IMR-90 (cell line): ENCODE data around the gene ANKS4B. TPM values are rescaled to one million over a fixed set of nuclear protein-coding genes. Genes with fewer than 3 reads are reported as not detected.

Experiments used
- ATAC-seq: fragments of 200-7000 bp; cut with Tn5 transposase; 2 replicates; pipeline ENCODE4 v1.9.1; 2020; ENCODE audit warnings: low read depth, mild to moderate bottlenecking, moderate library complexity
- BruUV-seq: library from RNA; stranded (reverse); fragments of 400-500 nt; replicated peaks from 2 replicates; lab custom pipeline; 2021; lab: Mats Ljungman, UMichigan
- CTCF ChIA-PET: fragments of 300-600 bp; formaldehyde crosslinking; extraction: SDS; loops from one replicate; lab custom pipeline; 2021; ENCODE audit warnings: antibody characterized with exemption; lab: Yijun Ruan, JAX
- POLR2A ChIA-PET: fragments of 300-600 bp; sonication (Branson Sonifier 250); formaldehyde crosslinking; loops from one replicate; lab custom pipeline; 2022; ENCODE audit warnings: antibody characterized with exemption; ENCODE audit not compliant: unreplicated experiment; lab: Charles Lee
- DNase-seq: peaks from one replicate; pipeline ENCODE4 v3.0.0; 2013
- H2AFZ ChIP-seq: replicated peaks from 2 replicates; pipeline ENCODE3; 2013; ENCODE audit warnings: low read length, mild to moderate bottlenecking; ENCODE audit not compliant: poor library complexity
- H2AK5ac ChIP-seq: 2 replicates; pipeline ENCODE4 v1.6.1; 2013; ENCODE audit warnings: low read depth, low read length, inconsistent platforms
- H2AK9ac ChIP-seq: replicated peaks from 2 replicates; pipeline ENCODE3; 2013; ENCODE audit warnings: mild to moderate bottlenecking, low read depth, low read length, moderate library complexity; ENCODE audit not compliant: poor library complexity
- H2BK120ac ChIP-seq: 2 replicates; pipeline ENCODE4 v1.6.1; 2013; ENCODE audit warnings: low read depth, low read length, inconsistent platforms
- H2BK15ac ChIP-seq: 3 replicates; pipeline ENCODE4 v1.6.1; 2013; ENCODE audit warnings: low read depth, low read length, inconsistent platforms
- H2BK20ac ChIP-seq: 2 replicates; pipeline ENCODE4 v1.6.1; 2013; ENCODE audit warnings: low read depth, mild to moderate bottlenecking, inconsistent platforms, low read length, moderate library complexity
- H2BK5ac ChIP-seq: 2 replicates; pipeline ENCODE4 v1.6.1; 2013; ENCODE audit warnings: mild to moderate bottlenecking, low read depth, low read length, inconsistent platforms; ENCODE audit not compliant: poor library complexity, severe bottlenecking
- H3K14ac ChIP-seq: replicated peaks from 2 replicates; pipeline ENCODE4 v1.6.1; 2013; ENCODE audit warnings: low read depth, low read length, inconsistent platforms
- H3K18ac ChIP-seq: 2 replicates; pipeline ENCODE4 v1.6.1; 2013; ENCODE audit warnings: low read depth, low read length, control low read depth
- H3K23ac ChIP-seq: 2 replicates; pipeline ENCODE4 v1.6.1; 2013; ENCODE audit warnings: low read depth, low read length, inconsistent platforms
- H3K27ac ChIP-seq: 2 replicates; pipeline ENCODE4 v1.5.1; 2013; ENCODE audit warnings: mild to moderate bottlenecking, control low read depth, low read length; ENCODE audit not compliant: insufficient read depth
- H3K27me3 ChIP-seq: 2 replicates; pipeline ENCODE4 v1.6.1; 2013; ENCODE audit warnings: low read length; ENCODE audit not compliant: control insufficient read depth, insufficient read depth
- H3K36me3 ChIP-seq: 2 replicates; pipeline ENCODE4 v1.6.1; 2013; ENCODE audit warnings: low read length, mixed read lengths; ENCODE audit not compliant: control insufficient read depth, insufficient read depth
- H3K4ac ChIP-seq: 2 replicates; pipeline ENCODE4 v1.6.1; 2013; ENCODE audit warnings: low read depth, low read length, inconsistent platforms
- H3K4me1 ChIP-seq: 2 replicates; pipeline ENCODE4 v1.6.1; 2013; ENCODE audit warnings: low read length, mixed read lengths; ENCODE audit not compliant: control insufficient read depth, insufficient read depth
- H3K4me2 ChIP-seq: 2 replicates; pipeline ENCODE4 v1.6.1; 2013; ENCODE audit warnings: low read depth, mild to moderate bottlenecking, control low read depth, low read length, moderate library complexity
- H3K4me3 ChIP-seq: 2 replicates; pipeline ENCODE4 v1.5.1; 2013; ENCODE audit warnings: low read depth, mild to moderate bottlenecking, control low read depth, low read length, moderate library complexity; ENCODE audit not compliant: insufficient read depth
- H3K56ac ChIP-seq: 2 replicates; pipeline ENCODE4 v1.6.1; 2013; ENCODE audit warnings: low read length, inconsistent platforms; ENCODE audit not compliant: insufficient read depth; ENCODE audit errors: extremely low read depth
- H3K79me1 ChIP-seq, 2 experiments: 2 replicates each; pipeline ENCODE4 v1.6.1; 2013; ENCODE audit warnings: low read length in 2 of 2, inconsistent platforms in 1 of 2, low read depth in 1 of 2
- H3K9ac ChIP-seq: 2 replicates; pipeline ENCODE4 v1.6.1; 2013; ENCODE audit warnings: low read depth, low read length, control low read depth
- H3K9me1 ChIP-seq: 2 replicates; pipeline ENCODE4 v1.6.1; 2013; ENCODE audit warnings: low read length, inconsistent platforms; ENCODE audit not compliant: insufficient read depth
- H3K9me3 ChIP-seq: 2 replicates; pipeline ENCODE4 v1.6.1; 2013; ENCODE audit warnings: low read length; ENCODE audit not compliant: control insufficient read depth, insufficient read depth
- H4K20me1 ChIP-seq: 2 replicates; pipeline ENCODE4 v1.6.1; 2013; ENCODE audit warnings: low read length, inconsistent platforms; ENCODE audit not compliant: insufficient read depth
- H4K5ac ChIP-seq: 2 replicates; pipeline ENCODE4 v1.6.1; 2013; ENCODE audit warnings: mild to moderate bottlenecking, low read depth, low read length, control low read depth
- H4K8ac ChIP-seq, 2 experiments: 2 replicates each; pipeline ENCODE4 v1.6.1; 2013; ENCODE audit warnings: low read depth in 2 of 2, low read length in 2 of 2, control low read depth in 1 of 2, inconsistent platforms in 1 of 2
- H4K91ac ChIP-seq: 2 replicates; pipeline ENCODE4 v1.6.1; 2013; ENCODE audit warnings: low read depth, low read length, inconsistent platforms; ENCODE audit not compliant: insufficient read depth
- BHLHE40 ChIP-seq: fragments of 150-350 bp; IDR thresholded peaks from 2 replicates; pipeline ENCODE4 v1.6.1; 2016; ENCODE audit warnings: mild to moderate bottlenecking, low read depth, low read length
- CEBPB ChIP-seq: IDR thresholded peaks from 2 replicates; pipeline ENCODE4 v1.6.1; 2012; ENCODE audit warnings: low read depth, low read length, improper control_type of control experiment
- CHD1 ChIP-seq: IDR thresholded peaks from 2 replicates; pipeline ENCODE4 v1.6.1; 2012; ENCODE audit warnings: low read depth, low read length, improper control_type of control experiment
- FOS ChIP-seq: fragments of 150-350 bp; IDR thresholded peaks from 2 replicates; pipeline ENCODE4 v1.6.1; 2016; ENCODE audit warnings: low read depth, low read length
- MAFK ChIP-seq: IDR thresholded peaks from 2 replicates; pipeline ENCODE4 v1.6.1; 2012; ENCODE audit warnings: low read depth, low read length, improper control_type of control experiment
- MAZ ChIP-seq: IDR thresholded peaks from 2 replicates; pipeline ENCODE4 v1.6.1; 2012; ENCODE audit warnings: low read depth, mild to moderate bottlenecking, low read length, improper control_type of control experiment, moderate library complexity, borderline replicate concordance
- MXI1 ChIP-seq: IDR thresholded peaks from 2 replicates; pipeline ENCODE4 v1.6.1; 2012; ENCODE audit warnings: low read depth, mild to moderate bottlenecking, low read length, moderate library complexity, borderline replicate concordance
- NFE2L2 ChIP-seq: fragments of 150-350 bp; IDR thresholded peaks from 2 replicates; pipeline ENCODE4 v1.6.1; 2016; ENCODE audit warnings: low read depth, mild to moderate bottlenecking, low read length
- POLR2A ChIP-seq: IDR thresholded peaks from 2 replicates; pipeline ENCODE4 v1.6.1; 2012; ENCODE audit warnings: mild to moderate bottlenecking, low read depth, low read length
- RAD21 ChIP-seq: IDR thresholded peaks from 2 replicates; pipeline ENCODE4 v1.6.1; 2012; ENCODE audit warnings: low read length, improper control_type of control experiment
- RCOR1 ChIP-seq: IDR thresholded peaks from 2 replicates; pipeline ENCODE4 v1.6.1; 2012; ENCODE audit warnings: mild to moderate bottlenecking, low read length, improper control_type of control experiment; ENCODE audit not compliant: insufficient replicate concordance
- SMC3 ChIP-seq: fragments of 150-350 bp; IDR thresholded peaks from 2 replicates; pipeline ENCODE4 v1.6.1; 2016; ENCODE audit warnings: low read depth, mild to moderate bottlenecking, antibody characterized with exemption, low read length, moderate library complexity
- WGBS, 2 experiments: methylation state at CpG; one replicate each; pipeline versions ENCODE4 v1.1.5 to v1.1.7; 2013; ENCODE audit warnings: missing lambda C conversion rate in 2 of 2; ENCODE audit not compliant: insufficient read length in 1 of 2; ENCODE audit errors: extremely low coverage in 2 of 2; 5-methylcytosine and 5-hydroxymethylcytosine counted together
- dilution Hi-C: fragments of 300-500 bp; cut with HindIII; formaldehyde crosslinking; loops from one replicate; pipeline ENCODE4 v1.14.3; 2018; ENCODE audit warnings: low sequenced_read_pairs; ENCODE audit not compliant: unreplicated experiment
- in situ Hi-C: fragments of 300-500 bp; cut with MboI; formaldehyde crosslinking; loops from 3 replicates; pipeline ENCODE4 v1.14.3; 2019; ENCODE audit warnings: low sequenced_read_pairs, inconsistent platforms, mixed read lengths
- intact Hi-C: fragments of 100-400 bp; cut with micrococcal nuclease; formaldehyde crosslinking; loops from 2 replicates; pipeline ENCODE4 v1.10.0; 2022
- polyA plus RNA-seq, 3 experiments: library from polyadenylated mRNA; depleted of rRNA; stranded (reverse); fragments of >200 nt; gene quantifications; 2 replicates each; pipeline ENCODE4 v1.2.3, GENCODE V29; 2012; ENCODE audit warnings: low replicate concordance in 1 of 3
- total RNA-seq: library from RNA; depleted of rRNA; stranded (reverse); fragments of >200 nt; gene quantifications from 2 replicates; pipeline ENCODE4 v1.2.3, GENCODE V29; 2012
- TF ChIP-seq, protein P1 (sequence below): fragments of 150-350 bp; IDR thresholded peaks from 2 replicates; pipeline ENCODE4 v1.6.1; 2016; ENCODE audit warnings: low read depth, mild to moderate bottlenecking, low read length, moderate library complexity, borderline replicate concordance
- TF ChIP-seq, protein P2 (sequence below): fragments of 150-350 bp; IDR thresholded peaks from 2 replicates; pipeline ENCODE4 v1.6.1; 2017; ENCODE audit warnings: mild to moderate bottlenecking, antibody characterized with exemption, low read length, low read depth

The ANKS4B gene
- total and polyA plus RNA-seq, 2 of the 4 experiments (the other 2 are of a cell fraction), result not detected

DNA sequence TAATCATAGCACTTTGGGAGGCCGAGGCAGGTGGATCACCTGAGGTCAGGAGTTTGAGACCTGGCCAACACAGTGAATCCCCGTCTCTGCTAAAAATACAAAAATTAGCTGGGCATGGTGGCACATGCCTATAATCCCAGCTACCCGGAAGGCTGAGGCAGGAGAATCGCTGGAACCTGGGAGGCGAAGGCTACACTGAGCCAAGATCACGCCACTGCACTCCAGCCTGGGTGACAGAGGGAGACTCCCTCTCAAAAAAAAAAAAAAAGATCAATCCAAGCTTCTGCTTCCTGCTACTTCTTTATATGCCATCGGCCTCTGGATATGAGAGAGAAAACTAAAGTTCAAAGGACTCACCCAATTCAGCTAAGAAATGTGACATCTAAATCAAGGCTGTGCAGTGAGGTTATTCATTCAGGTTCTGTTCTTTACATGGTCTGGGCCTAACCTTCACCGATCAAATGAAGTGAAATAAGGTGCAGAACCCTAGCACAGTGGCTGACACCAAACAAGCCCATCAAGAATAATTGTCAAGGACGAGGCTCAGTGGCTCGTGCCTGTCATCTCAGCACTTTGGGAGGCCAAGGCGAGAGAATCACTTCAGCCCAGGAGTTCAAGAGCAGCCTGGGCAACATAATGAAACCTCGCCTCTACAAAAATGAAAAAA, 47.7 kb upstream of the ANKS4B start:
- H3K4ac ChIP-seq, result no peak overlapping the region
- intact Hi-C loops (no loop called here), in situ Hi-C loops (loop anchor here (5.0 kb wide), 1 partner anchor 112 kb away; no protein-coding TSS in a partner anchor), dilution Hi-C loops (no loop called here)
- H2AK5ac ChIP-seq, result no peak overlapping the region
- no peak overlapping the region for H3K14ac ChIP-seq
- H3K36me3 ChIP-seq, result peaks cover 14% of the 10 kb centered on the region
- no peak overlapping the region for H2BK15ac ChIP-seq
- no peak overlapping the region for H4K8ac ChIP-seq
- H3K9ac ChIP-seq, result no peak overlapping the region
- H3K4me2 ChIP-seq, result no peak overlapping the region
- H3K18ac ChIP-seq, result no peak overlapping the region
- no peaks in the 10 kb centered on the region for H4K20me1 ChIP-seq
- H3K4me3 ChIP-seq, result no peak overlapping the region
- H2AFZ ChIP-seq, result no peak overlapping the region
- no peaks in the 10 kb centered on the region; the same call in 1 of the 2 replicates for H3K9me3 ChIP-seq
- 86% methylated on average over 3 of the region's 12 CpGs; no CpG with 5 or more reads in 1 of the 2 experiments for WGBS, 2 experiments
- no TSS peak for BruUV-seq
- no peak overlapping the region for H4K91ac ChIP-seq
- no peak overlapping the region; the same call in 1 of the 2 replicates for H2BK20ac ChIP-seq
- H3K56ac ChIP-seq, result no peak overlapping the region
- H3K9me1 ChIP-seq, result no peaks in the 10 kb centered on the region
- DNase-seq, result no peak
- no peaks in the 10 kb centered on the region for H3K79me1 ChIP-seq
- H4K5ac ChIP-seq, result no peak overlapping the region
- H3K4me1 ChIP-seq, result peaks cover 6% of the 10 kb centered on the region
- POLR2A ChIA-PET, result interaction anchor here (0.6 kb wide), 1 partner anchor 10 kb away, joined by 3 read pairs; no protein-coding TSS in a partner anchor
- H3K23ac ChIP-seq, result no peak overlapping the region
- CTCF ChIA-PET, result interaction anchor here (0.6 to 2.0 kb wide), 2 partner anchors 16 to 115 kb away, joined by 3 to 17 read pairs; no protein-coding TSS in a partner anchor
- TF ChIP-seq BHLHE40 (no peak), MAFK (no peak), RCOR1 (no peak), MXI1 (no peak), SMC3 (no peak), RAD21 (no peak), POLR2A (no peak), FOS (no peak), CEBPB (no peak), MAZ (no peak), CHD1 (no peak), NFE2L2 (no peak)
- TF ChIP-seq, protein P1, sequence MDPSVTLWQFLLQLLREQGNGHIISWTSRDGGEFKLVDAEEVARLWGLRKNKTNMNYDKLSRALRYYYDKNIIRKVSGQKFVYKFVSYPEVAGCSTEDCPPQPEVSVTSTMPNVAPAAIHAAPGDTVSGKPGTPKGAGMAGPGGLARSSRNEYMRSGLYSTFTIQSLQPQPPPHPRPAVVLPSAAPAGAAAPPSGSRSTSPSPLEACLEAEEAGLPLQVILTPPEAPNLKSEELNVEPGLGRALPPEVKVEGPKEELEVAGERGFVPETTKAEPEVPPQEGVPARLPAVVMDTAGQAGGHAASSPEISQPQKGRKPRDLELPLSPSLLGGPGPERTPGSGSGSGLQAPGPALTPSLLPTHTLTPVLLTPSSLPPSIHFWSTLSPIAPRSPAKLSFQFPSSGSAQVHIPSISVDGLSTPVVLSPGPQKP, result no peak
- TF ChIP-seq, protein P2, sequence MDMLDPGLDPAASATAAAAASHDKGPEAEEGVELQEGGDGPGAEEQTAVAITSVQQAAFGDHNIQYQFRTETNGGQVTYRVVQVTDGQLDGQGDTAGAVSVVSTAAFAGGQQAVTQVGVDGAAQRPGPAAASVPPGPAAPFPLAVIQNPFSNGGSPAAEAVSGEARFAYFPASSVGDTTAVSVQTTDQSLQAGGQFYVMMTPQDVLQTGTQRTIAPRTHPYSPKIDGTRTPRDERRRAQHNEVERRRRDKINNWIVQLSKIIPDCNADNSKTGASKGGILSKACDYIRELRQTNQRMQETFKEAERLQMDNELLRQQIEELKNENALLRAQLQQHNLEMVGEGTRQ, result no peak
- no peak overlapping the region for H3K27ac ChIP-seq
- H3K27me3 ChIP-seq, result no peaks in the 10 kb centered on the region
- ATAC-seq, result no peak
- no peak overlapping the region for H2BK120ac ChIP-seq
- H2BK5ac ChIP-seq, result no peak overlapping the region
- H2AK9ac ChIP-seq, result no peak overlapping the region
